Breast epithelium (tissue), 4 donors: ENCODE results near the gene LRRC4C. TPM values are rescaled to one million over a fixed set of nuclear protein-coding genes. Genes with fewer than 3 reads are reported as not detected.

Experiments used
- DNase-seq, 2 donors: peaks; one replicate each; pipeline ENCODE4 v3.0.0-alpha.2; 2019; ENCODE audit warnings: low spot score in 2 of 2
- H3K27ac ChIP-seq, 2 donors: fragments of 200-600 bp; sonication (generic) in 1 of 2; one replicate each; pipeline ENCODE4 v1.5.1; 2016 to 2019; ENCODE audit warnings: mild to moderate bottlenecking in 1 of 2
- H3K27me3 ChIP-seq, 2 donors: fragments of 200-600 bp; sonication (generic) in 1 of 2; one replicate each; pipeline versions ENCODE4 v1.5.1 to v1.6.0; 2017 to 2019; ENCODE audit warnings: control low read depth in 1 of 2, mild to moderate bottlenecking in 1 of 2
- H3K36me3 ChIP-seq: fragments of 200-600 bp; one replicate; pipeline ENCODE4 v1.5.1; 2019
- H3K4me1 ChIP-seq, 2 donors: fragments of 200-600 bp; sonication (generic); one replicate each; pipeline ENCODE4 v1.5.1; 2016 to 2019; ENCODE audit warnings: control low read depth in 1 of 2
- H3K4me3 ChIP-seq, 3 donors: fragments of 200-600 bp; sonication (generic); 1 replicate in 2 of 3; 2 replicates in 1 of 3; pipeline ENCODE4 v1.5.1; 2016 to 2019; ENCODE audit warnings: mild to moderate bottlenecking in 3 of 3, moderate library complexity in 2 of 3
- H3K9me3 ChIP-seq, 2 donors: fragments of 200-600 bp; sonication (generic) in 1 of 2; one replicate each; pipeline ENCODE4 v1.5.1; 2016 to 2019; ENCODE audit warnings: control low read depth in 1 of 2
- POLR2A ChIP-seq: fragments of 450-650 bp; IDR thresholded peaks from one replicate; pipeline ENCODE4 v1.6.1; 2016; ENCODE audit warnings: antibody characterized with exemption, mild to moderate bottlenecking, moderate library complexity
- POLR2AphosphoS5 ChIP-seq, 3 donors: sonication (generic); formaldehyde crosslinking; IDR thresholded peaks; one replicate each; pipeline ENCODE4 v1.6.1; 2017; ENCODE audit warnings: antibody characterized with exemption in 3 of 3
- intact Hi-C: fragments of 100-400 bp; cut with DNase I; formaldehyde crosslinking; loops from one replicate; pipeline ENCODE4 v1.15.1; 2023; ENCODE audit warnings: low total_unique reads
- total RNA-seq, 3 donors: library from RNA; depleted of rRNA; stranded (reverse); fragments of >200 nt; gene quantifications; one replicate each; pipeline ENCODE4 v1.1.0, GENCODE V29; 2016
- TF ChIP-seq, protein P1 (sequence below), 3 donors: fragments of 450-650 bp; IDR thresholded peaks; one replicate each; pipeline ENCODE4 v1.5.1; 2016 to 2017; ENCODE audit warnings: antibody characterized with exemption in 3 of 3, mild to moderate bottlenecking in 3 of 3, moderate library complexity in 3 of 3

LRRC4C gene
- total RNA-seq, 3 donors from 2014 or later, result 2.9 to 15.4 (median 6.6) TPM

DNA sequence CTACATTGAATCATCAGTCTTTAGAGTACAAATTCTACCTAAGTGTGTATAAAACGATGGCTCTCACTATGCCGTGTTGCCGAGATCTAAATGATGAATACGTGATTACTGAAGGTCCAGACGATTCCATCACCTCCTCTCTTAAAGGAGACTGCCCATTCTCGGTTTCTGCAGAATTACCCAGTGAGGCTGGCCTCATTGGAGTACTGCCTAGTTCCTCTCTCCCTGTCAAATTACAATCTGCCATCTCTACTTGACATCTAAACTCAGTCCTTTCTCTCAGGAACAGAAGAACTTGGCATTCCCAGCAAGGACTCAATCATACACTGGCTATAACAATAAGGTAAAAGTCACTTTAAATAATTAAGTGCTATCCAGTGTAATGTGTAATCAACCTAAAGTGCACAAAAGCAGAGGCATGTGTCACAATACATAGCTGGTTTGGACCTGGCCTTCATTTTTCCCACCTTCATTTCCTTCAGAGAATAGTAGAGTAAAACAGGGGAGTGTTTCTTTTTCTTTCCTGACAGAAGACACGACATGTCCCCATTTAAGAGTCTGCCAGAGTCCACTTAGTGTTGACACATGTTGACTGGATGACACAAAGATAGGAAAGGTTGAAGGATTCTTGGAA is 634.1 kb downstream of the LRRC4C start:
- H3K4me3 ChIP-seq, result no peak overlapping the region
- no peaks in the 10 kb centered on the region for H3K36me3 ChIP-seq
- no peak overlapping the region for H3K27ac ChIP-seq
- no peak for DNase-seq
- H3K27me3 ChIP-seq, result no peaks in the 10 kb centered on the region
- intact Hi-C loops, result no loop called here
- H3K4me1 ChIP-seq, result no peaks in the 10 kb centered on the region
- TF ChIP-seq, protein P1, sequence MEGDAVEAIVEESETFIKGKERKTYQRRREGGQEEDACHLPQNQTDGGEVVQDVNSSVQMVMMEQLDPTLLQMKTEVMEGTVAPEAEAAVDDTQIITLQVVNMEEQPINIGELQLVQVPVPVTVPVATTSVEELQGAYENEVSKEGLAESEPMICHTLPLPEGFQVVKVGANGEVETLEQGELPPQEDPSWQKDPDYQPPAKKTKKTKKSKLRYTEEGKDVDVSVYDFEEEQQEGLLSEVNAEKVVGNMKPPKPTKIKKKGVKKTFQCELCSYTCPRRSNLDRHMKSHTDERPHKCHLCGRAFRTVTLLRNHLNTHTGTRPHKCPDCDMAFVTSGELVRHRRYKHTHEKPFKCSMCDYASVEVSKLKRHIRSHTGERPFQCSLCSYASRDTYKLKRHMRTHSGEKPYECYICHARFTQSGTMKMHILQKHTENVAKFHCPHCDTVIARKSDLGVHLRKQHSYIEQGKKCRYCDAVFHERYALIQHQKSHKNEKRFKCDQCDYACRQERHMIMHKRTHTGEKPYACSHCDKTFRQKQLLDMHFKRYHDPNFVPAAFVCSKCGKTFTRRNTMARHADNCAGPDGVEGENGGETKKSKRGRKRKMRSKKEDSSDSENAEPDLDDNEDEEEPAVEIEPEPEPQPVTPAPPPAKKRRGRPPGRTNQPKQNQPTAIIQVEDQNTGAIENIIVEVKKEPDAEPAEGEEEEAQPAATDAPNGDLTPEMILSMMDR (IDR thresholded peaks at IDR 0.05), result no peak
- TF ChIP-seq POLR2A (no peak), POLR2AphosphoS5 (IDR thresholded peaks at IDR 0.05) (no peak)
- no peaks in the 10 kb centered on the region for H3K9me3 ChIP-seq

GRCh38 chr11:40819230-40819629 is 640.2 kb downstream of the LRRC4C start:
- no peaks in the 10 kb centered on the region for H3K27me3 ChIP-seq
- intact Hi-C loops, result no loop called here
- H3K36me3 ChIP-seq, result no peaks in the 10 kb centered on the region
- H3K4me3 ChIP-seq, result no peak overlapping the region
- no peak overlapping the region for H3K27ac ChIP-seq
- no peaks in the 10 kb centered on the region for H3K9me3 ChIP-seq
- H3K4me1 ChIP-seq, result no peaks in the 10 kb centered on the region
- TF ChIP-seq, protein P1 (IDR thresholded peaks at IDR 0.05), result no peak
- TF ChIP-seq POLR2AphosphoS5 (IDR thresholded peaks at IDR 0.05), result no peak
- TF ChIP-seq POLR2A, result no peak
- no peak for DNase-seq

GRCh38 chr11:40816976-40817375 is 642.5 kb downstream of the LRRC4C start:
- Histone ChIP-seq H3K27me3 (no peaks in the 10 kb centered on the region), H3K27ac (no peak overlapping the region), H3K4me3 (no peak overlapping the region), H3K9me3 (no peaks in the 10 kb centered on the region), H3K4me1 (no peaks in the 10 kb centered on the region), H3K36me3 (no peaks in the 10 kb centered on the region)
- DNase-seq, result no peak
- intact Hi-C loops, result no loop called here
- TF ChIP-seq POLR2AphosphoS5 (IDR thresholded peaks at IDR 0.05), result no peak
- no peak for TF ChIP-seq POLR2A
- TF ChIP-seq, protein P1 (IDR thresholded peaks at IDR 0.05), result no peak

DNA sequence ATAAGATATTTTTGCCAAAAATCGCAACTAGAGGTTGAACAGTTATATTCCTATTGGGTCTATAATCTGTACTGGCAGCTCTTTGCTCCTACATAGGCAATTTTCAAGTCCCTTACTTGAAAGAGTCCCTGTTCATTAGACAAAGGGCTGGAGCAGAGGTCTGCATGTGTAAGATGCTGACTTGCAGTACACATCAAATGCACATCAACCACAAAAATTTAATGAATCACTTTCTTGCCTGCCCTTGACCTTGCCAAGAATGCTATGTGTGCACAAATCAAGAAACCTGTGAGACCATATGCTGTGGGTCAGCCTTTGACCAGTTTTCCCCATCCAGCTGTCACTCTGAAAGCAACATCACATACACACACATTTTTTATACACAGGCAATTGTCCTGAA is 661.5 kb downstream of the LRRC4C start:
- intact Hi-C loops, result no loop called here
- no peak for TF ChIP-seq POLR2AphosphoS5 (IDR thresholded peaks at IDR 0.05)
- TF ChIP-seq POLR2A, result no peak
- TF ChIP-seq, protein P1 (IDR thresholded peaks at IDR 0.05), result no peak
- H3K4me1 ChIP-seq, result no peaks in the 10 kb centered on the region

GRCh38 chr11:40787224-40787623 is 672.2 kb downstream of the LRRC4C start:
- no peak for DNase-seq
- Histone ChIP-seq H3K27me3 (no peaks in the 10 kb centered on the region), H3K4me3 (no peak overlapping the region), H3K9me3 (no peaks in the 10 kb centered on the region), H3K4me1 (no peaks in the 10 kb centered on the region), H3K27ac (no peak overlapping the region), H3K36me3 (no peaks in the 10 kb centered on the region)
- intact Hi-C loops, result no loop called here
- TF ChIP-seq POLR2AphosphoS5 (IDR thresholded peaks at IDR 0.05), result no peak
- TF ChIP-seq POLR2A, result no peak
- TF ChIP-seq, protein P1 (IDR thresholded peaks at IDR 0.05), result no peak

More for the DNA sequence above, 661.5 kb downstream of the LRRC4C start:
- Histone ChIP-seq H3K27me3 (no peaks in the 10 kb centered on the region), H3K4me3 (no peak overlapping the region), H3K9me3 (no peaks in the 10 kb centered on the region), H3K27ac (no peak overlapping the region), H3K36me3 (no peaks in the 10 kb centered on the region)
- DNase-seq, result no peak
